Common myeloid progenitor, CD34-positive (primary cell): ENCODE results near the gene RAE1.
A peak's percentile ranks its signal among the peaks of the same experiment; 100 is the strongest.

Experiments
- CTCF ChIA-PET: fragments of 350-600 bp; sonication (Branson Sonifier 250); formaldehyde crosslinking; loops from one replicate; lab custom pipeline; 2021; ENCODE audit warnings: antibody characterized with exemption; lab: Charles Lee
- POLR2A ChIA-PET: fragments of 350-600 bp; sonication (Branson Sonifier 250); formaldehyde crosslinking; loops from one replicate; lab custom pipeline; 2021; ENCODE audit warnings: antibody characterized with exemption; lab: Charles Lee
- DNase-seq, 3 donors: peaks; one replicate each; pipeline versions ENCODE4 v3.0.0 to v3.0.0-alpha.2; 2013
- H3K27ac ChIP-seq, 2 experiments: 1 replicate in 1 of 2; 2 replicates in 1 of 2; pipeline ENCODE4 v1.7.0; 2013; ENCODE audit warnings: inconsistent platforms in 2 of 2, low read length in 2 of 2, mild to moderate bottlenecking in 2 of 2, low read depth in 1 of 2, moderate library complexity in 1 of 2; ENCODE audit not compliant: severe bottlenecking in 2 of 2, insufficient read depth in 1 of 2, poor library complexity in 1 of 2
- H3K27me3 ChIP-seq, 5 experiments: replicated peaks in 2 of 5; 1 replicate in 3 of 5; 2 replicates in 2 of 5; pipeline versions ENCODE4 v1.6.1 to v1.7.0; 2013; ENCODE audit warnings: low read length in 4 of 5, mild to moderate bottlenecking in 2 of 5, moderate library complexity in 2 of 5, inconsistent platforms in 1 of 5; ENCODE audit not compliant: insufficient read depth in 5 of 5, control insufficient read depth in 4 of 5
- H3K36me3 ChIP-seq, 4 experiments: 1 replicate in 2 of 4; 2 replicates in 2 of 4; pipeline versions ENCODE4 v1.6.1 to v1.7.0; 2013; ENCODE audit warnings: low read length in 3 of 4, control low read depth in 1 of 4, mild to moderate bottlenecking in 1 of 4; ENCODE audit not compliant: control insufficient read depth in 4 of 4, insufficient read depth in 4 of 4
- H3K4me1 ChIP-seq, 4 experiments: 1 replicate in 3 of 4; 2 replicates in 1 of 4; pipeline versions ENCODE4 v1.6.1 to v1.7.1; 2013; ENCODE audit warnings: low read length in 3 of 4, mild to moderate bottlenecking in 3 of 4, control low read depth in 1 of 4, inconsistent platforms in 1 of 4, moderate library complexity in 1 of 4; ENCODE audit not compliant: control insufficient read depth in 4 of 4, insufficient read depth in 4 of 4; ENCODE audit errors: control extremely low read depth in 1 of 4
- H3K4me3 ChIP-seq, 7 experiments: 1 replicate in 4 of 7; 2 replicates in 3 of 7; pipeline versions ENCODE4 v1.5.1 to v1.7.0; 2013; ENCODE audit warnings: mild to moderate bottlenecking in 7 of 7, low read length in 6 of 7, moderate library complexity in 6 of 7, inconsistent platforms in 2 of 7, low read depth in 2 of 7, control low read depth in 1 of 7; ENCODE audit not compliant: insufficient read depth in 4 of 7, control insufficient read depth in 1 of 7; ENCODE audit errors: extremely low read depth in 1 of 7
- H3K9me3 ChIP-seq, 5 experiments: 1 replicate in 4 of 5; 2 replicates in 1 of 5; pipeline versions ENCODE4 v1.6.1 to v1.7.1; 2013; ENCODE audit warnings: low read length in 4 of 5, mild to moderate bottlenecking in 2 of 5, inconsistent platforms in 1 of 5, low read depth in 1 of 5, moderate library complexity in 1 of 5; ENCODE audit not compliant: control insufficient read depth in 4 of 5, insufficient read depth in 2 of 5; ENCODE audit errors: control extremely low read depth in 1 of 5
- WGBS: methylation state at CpG from one replicate; pipeline ENCODE4 v1.1.5; 2013; ENCODE audit not compliant: insufficient coverage; 5-methylcytosine and 5-hydroxymethylcytosine counted together

RAE1 gene

DNA sequence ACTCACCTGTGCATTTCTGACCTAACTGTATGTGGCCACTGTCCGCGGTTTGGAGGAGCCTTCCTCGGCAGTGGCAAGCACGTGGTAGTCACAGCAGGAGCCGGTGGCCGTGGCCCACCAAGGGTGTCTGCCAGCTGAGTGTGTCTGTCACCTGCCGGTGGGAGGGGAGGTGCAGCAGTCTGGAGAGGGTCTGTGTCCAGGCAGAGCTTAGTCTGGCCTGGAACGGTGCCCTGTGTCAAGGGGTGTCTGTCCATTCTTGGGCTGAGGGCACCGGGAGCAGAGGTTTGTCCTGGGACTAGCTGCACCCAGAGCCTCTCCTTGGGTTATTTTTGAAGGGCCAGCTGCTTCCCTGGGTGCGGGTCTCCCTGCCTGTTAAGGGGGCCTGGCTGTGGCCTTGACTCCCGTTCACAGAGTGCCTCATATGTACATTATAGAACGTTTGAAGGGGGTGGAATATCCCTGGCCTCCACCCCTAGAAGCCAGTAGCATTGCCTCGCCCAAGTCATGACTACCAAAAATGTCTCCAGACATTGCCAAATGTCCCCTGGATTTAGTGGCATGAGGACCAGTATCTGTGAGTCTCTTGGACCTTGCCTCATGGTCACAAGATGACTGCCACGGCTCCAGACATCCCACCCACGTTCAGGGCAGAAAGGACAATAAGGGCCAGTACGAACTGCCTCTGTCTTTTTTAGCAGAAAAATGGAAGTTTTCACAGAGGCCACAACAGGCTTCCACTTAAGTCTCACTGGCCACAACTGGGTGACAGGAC, 45.3 kb downstream of the RAE1 start:
- no peak for DNase-seq
- POLR2A ChIA-PET = no interaction called here
- WGBS = 99% methylated on average over 15 of the region's 16 CpGs
- H3K36me3 ChIP-seq = peaks cover 0 to 48% (median 29%) of the 10 kb centered on the region in 4 experiments
- no peaks in the 10 kb centered on the region for H3K27me3 ChIP-seq
- H3K4me3 ChIP-seq = no peak overlapping the region
- CTCF ChIA-PET = interaction anchor here (0.8 to 2.4 kb wide), 8 partner anchors 13 to 102 kb away, joined by 3 to 8 read pairs (median 4); no protein-coding TSS in a partner anchor
- peaks cover 11 to 66% (median 59%) of the 10 kb centered on the region in 4 experiments for H3K4me1 ChIP-seq
- H3K27ac ChIP-seq = no peak overlapping the region
- no peaks in the 10 kb centered on the region for H3K9me3 ChIP-seq

DNA sequence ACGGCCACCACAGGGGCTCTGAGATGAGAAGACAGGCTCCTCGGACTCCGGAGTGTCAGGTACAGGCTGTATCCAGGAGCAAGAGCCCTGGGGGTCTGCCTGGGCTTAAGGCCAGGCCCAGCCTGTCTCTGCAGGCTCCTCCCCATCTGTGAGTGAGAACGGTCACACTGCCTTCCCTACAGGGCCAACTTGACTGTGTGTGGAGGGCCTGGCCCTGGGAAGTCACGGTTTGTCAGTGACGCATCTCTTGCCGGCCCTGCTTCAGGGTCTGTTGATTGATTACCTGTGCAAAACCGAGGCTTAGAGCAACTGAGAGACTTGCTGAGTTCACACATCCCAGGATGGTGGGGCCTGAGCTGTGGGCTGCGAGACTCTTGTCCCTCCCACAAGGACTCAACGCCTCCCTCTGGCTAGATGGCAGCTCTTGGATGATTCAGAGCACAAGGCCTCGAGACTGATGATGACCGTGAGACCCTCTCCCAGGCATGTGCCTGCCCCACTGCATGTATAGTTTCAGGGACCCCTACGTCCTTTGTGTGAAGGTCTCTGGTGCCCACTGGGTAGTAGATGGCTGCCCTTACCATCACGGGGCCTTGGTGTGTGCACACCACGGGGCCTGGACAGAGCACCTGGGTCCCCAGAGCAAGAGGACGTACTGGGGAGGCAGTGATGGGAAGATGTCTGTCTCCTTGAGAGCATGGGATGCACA, 46.1 kb downstream of the RAE1 start:
- no peak overlapping the region for H3K4me3 ChIP-seq
- H3K4me1 ChIP-seq = peaks cover 11 to 61% (median 53%) of the 10 kb centered on the region in 4 experiments
- 93% methylated on average over 15 of the region's 16 CpGs for WGBS
- no peaks in the 10 kb centered on the region for H3K27me3 ChIP-seq
- DNase-seq = peak in 1 of 3 donors; percentile 20
- peak overlapping the region in 1 of 2 experiments; percentile 63 for H3K27ac ChIP-seq
- POLR2A ChIA-PET = interaction anchor here (1.5 to 1.8 kb wide), 5 partner anchors 10 to 79 kb away, joined by 5 to 10 read pairs (median 9); no protein-coding TSS in a partner anchor
- H3K36me3 ChIP-seq = peaks cover 0 to 52% (median 30%) of the 10 kb centered on the region in 4 experiments
- H3K9me3 ChIP-seq = no peaks in the 10 kb centered on the region
- CTCF ChIA-PET = interaction anchor here (0.9 to 2.4 kb wide), 15 partner anchors 8 to 257 kb away, joined by 3 to 15 read pairs (median 4); no protein-coding TSS in a partner anchor

DNA sequence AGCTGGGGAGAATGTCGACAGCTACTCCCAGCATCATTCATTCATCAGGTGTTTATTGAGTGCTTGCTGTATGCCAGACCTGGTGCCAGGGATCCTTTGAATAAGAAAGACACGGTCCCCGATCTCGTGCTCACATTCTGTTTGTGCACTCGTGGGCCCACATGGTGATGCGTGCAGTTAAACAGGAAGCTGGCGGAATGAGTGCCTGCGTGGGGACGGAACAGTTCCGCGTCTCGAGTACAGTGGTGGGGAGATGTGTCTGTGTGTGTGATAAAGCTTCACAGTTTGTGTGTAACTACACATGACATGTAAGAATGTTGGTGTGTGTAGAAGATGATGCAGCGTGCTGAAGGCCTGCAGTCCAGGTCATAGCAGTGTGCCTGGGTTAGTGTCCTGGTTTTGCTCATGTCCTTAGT, 46.6 kb downstream of the RAE1 start:
- peak overlapping the region in 3 of 7 experiments; percentile 20 to 60 (median 40) for H3K4me3 ChIP-seq
- no peaks in the 10 kb centered on the region for H3K9me3 ChIP-seq
- DNase-seq = peak; percentile 62 to 91 (median 79)
- WGBS = 17% methylated on average over 13 of the region's 13 CpGs
- POLR2A ChIA-PET = interaction anchor here (0.6 to 1.9 kb wide), 11 partner anchors 8 to 1509 kb away, joined by 3 to 16 read pairs (median 5); partner anchors contain the start of gene RBM38
- H3K27ac ChIP-seq = peak overlapping the region; percentile 63 to 64
- peaks cover 11 to 55% (median 47%) of the 10 kb centered on the region in 4 experiments for H3K4me1 ChIP-seq
- H3K27me3 ChIP-seq = no peaks in the 10 kb centered on the region
- CTCF ChIA-PET = interaction anchor here (0.8 to 2.4 kb wide), 21 partner anchors 8 to 256 kb away, joined by 3 to 15 read pairs (median 4); no protein-coding TSS in a partner anchor
- peaks cover 0 to 55% (median 33%) of the 10 kb centered on the region in 4 experiments for H3K36me3 ChIP-seq

DNA sequence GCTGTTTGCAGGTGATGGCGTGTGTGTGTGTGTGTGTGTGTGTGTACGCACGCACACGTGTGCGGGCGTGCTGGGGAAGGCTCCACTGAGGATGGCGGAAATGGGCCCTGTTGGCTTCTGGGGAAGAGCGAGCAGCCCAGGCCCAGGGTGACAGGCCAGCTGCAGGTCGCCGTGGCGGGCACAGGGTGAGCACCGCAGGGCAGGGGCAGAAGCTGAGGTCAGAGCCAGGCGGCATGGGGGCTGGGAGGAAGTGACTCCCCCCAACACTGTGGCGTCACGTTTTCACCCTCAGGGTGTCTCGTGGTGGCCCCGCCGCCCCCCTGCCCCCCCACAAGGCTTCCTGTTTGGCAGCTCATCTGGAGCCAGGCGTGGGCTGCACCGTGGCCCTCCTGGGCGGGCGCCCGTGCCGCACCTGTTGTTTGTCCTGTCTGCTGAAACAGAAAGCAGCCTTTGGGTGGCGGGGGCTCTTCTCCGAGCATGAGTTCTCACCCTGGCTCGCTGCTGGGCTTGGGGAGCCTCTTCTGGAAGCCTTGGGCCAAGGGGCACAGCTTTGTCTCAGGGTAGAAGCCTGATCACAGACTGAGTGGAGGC, 47.3 kb downstream of the RAE1 start:
- H3K27ac ChIP-seq = peak overlapping the region; percentile 64 to 70
- H3K4me1 ChIP-seq = peaks cover 8 to 49% (median 41%) of the 10 kb centered on the region in 4 experiments
- H3K9me3 ChIP-seq = no peaks in the 10 kb centered on the region
- POLR2A ChIA-PET = interaction anchor here (0.6 to 1.9 kb wide), 13 partner anchors 8 to 1508 kb away, joined by 3 to 16 read pairs (median 4); partner anchors contain the start of gene RBM38
- H3K36me3 ChIP-seq = peaks cover 0 to 61% (median 33%) of the 10 kb centered on the region in 4 experiments
- H3K4me3 ChIP-seq = peak overlapping the region in 4 of 7 experiments; percentile 11 to 60 (median 38)
- CTCF ChIA-PET = interaction anchor here (0.8 to 2.4 kb wide), 25 partner anchors 8 to 256 kb away, joined by 3 to 15 read pairs (median 5); partner anchors contain the start of gene RBM38
- no peaks in the 10 kb centered on the region for H3K27me3 ChIP-seq
- DNase-seq = peak; percentile 89 to 98 (median 97)
- WGBS = 1% methylated on average over 20 of the region's 27 CpGs

DNA sequence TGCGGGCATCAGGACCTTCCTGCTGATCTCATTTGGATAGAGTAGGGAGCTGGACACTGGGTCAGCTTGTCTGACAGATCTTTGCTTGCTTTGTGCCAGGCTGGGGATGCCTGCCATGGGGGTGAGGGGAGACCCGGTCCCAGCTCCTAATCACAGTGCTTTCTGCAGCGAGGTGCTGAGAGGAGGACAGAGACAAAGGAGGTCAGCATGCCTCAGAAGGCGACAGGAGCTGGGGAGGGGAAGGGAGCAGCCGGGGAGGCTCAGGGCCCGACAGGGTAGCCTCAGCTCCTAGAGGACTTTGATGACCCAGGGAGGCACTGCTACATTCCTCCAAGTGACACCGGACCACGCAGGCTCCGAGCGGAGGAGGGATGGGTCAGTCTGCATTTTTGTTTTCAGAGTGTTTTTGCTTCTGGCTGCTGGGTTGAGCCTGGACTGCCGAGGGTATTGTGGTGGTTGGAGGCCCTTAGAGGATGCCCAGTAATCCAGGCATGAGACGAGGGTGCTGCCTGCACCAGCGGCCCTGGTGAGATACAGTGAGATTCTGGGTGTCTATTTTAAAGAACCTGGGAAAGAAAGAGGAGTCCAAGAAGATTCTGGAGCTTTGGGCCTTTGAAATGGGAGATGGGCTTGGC, 48.0 kb downstream of the RAE1 start:
- ChIA-PET POLR2A (interaction anchor here (0.6 to 1.9 kb wide), 10 partner anchors 8 to 99 kb away, joined by 3 to 16 read pairs (median 6); partner anchors contain the start of gene RBM38), CTCF (interaction anchor here (0.8 to 2.4 kb wide), 20 partner anchors 8 to 255 kb away, joined by 3 to 15 read pairs (median 5); partner anchors contain the start of gene RBM38)
- WGBS = 91% methylated on average over 13 of the region's 13 CpGs
- H3K4me1 ChIP-seq = peaks cover 4 to 42% (median 35%) of the 10 kb centered on the region in 4 experiments
- H3K27ac ChIP-seq = peak overlapping the region in 1 of 2 experiments; percentile 70
- H3K9me3 ChIP-seq = no peaks in the 10 kb centered on the region
- peaks cover 0 to 55% (median 32%) of the 10 kb centered on the region in 4 experiments for H3K36me3 ChIP-seq
- peak overlapping the region in 4 of 7 experiments; percentile 5 to 45 (median 23) for H3K4me3 ChIP-seq
- no peak for DNase-seq
- H3K27me3 ChIP-seq = no peaks in the 10 kb centered on the region
